Adrenal gland (tissue), 12 donors: Measurements from ENCODE around the gene NDUFA6. TPM values are rescaled to one million over a fixed set of nuclear protein-coding genes. Genes with fewer than 3 reads are reported as not detected.
A peak's percentile ranks its signal among the peaks of the same experiment; 100 is the strongest.
"Not testable (repeated sequence)": the region's sequence is repeated elsewhere in the genome, so short reads cannot be mapped to it uniquely, and the experiment has no call there.

Experiments used
- DNase-seq, 7 donors: peaks; one replicate each; pipeline ENCODE4 v3.0.0-alpha.2; 2019 to 2020
- H3K27ac ChIP-seq, 5 donors: fragments of 200-600 bp; sonication (generic) in 4 of 5; 1 replicate in 3 of 5; 2 replicates in 2 of 5; pipeline versions ENCODE4 v1.5.1 to v1.8.0; 2016 to 2020; ENCODE audit warnings: mild to moderate bottlenecking in 1 of 5
- H3K27me3 ChIP-seq: fragments of 200-600 bp; 2 replicates; pipeline ENCODE4 v1.8.0; 2021
- H3K36me3 ChIP-seq, 2 donors: fragments of 200-600 bp; replicated peaks in 1 of 2; 1 replicate in 1 of 2; 2 replicates in 1 of 2; pipeline versions ENCODE4 v1.5.1 to v1.8.0; 2018 to 2022
- H3K4me1 ChIP-seq, 2 donors: fragments of 200-600 bp; replicated peaks in 1 of 2; 1 replicate in 1 of 2; 2 replicates in 1 of 2; pipeline versions ENCODE4 v1.5.1 to v1.8.0; 2018 to 2021
- H3K4me3 ChIP-seq, 4 donors: fragments of 200-600 bp; sonication (generic) in 3 of 4; one replicate each; pipeline ENCODE4 v1.5.1; 2016 to 2018
- H3K9me3 ChIP-seq, 3 donors: fragments of 200-600 bp; sonication (generic) in 1 of 3; replicated peaks in 1 of 3; 1 replicate in 2 of 3; 2 replicates in 1 of 3; pipeline versions ENCODE4 v1.5.1 to v1.8.0; 2016 to 2021
- POLR2A ChIP-seq, 2 donors: fragments of 450-650 bp; IDR thresholded peaks; one replicate each; pipeline ENCODE4 v1.6.1; 2017; ENCODE audit warnings: antibody characterized with exemption in 2 of 2, mild to moderate bottlenecking in 2 of 2, moderate library complexity in 1 of 2
- WGBS, 4 donors: extraction: QIAGEN DNeasy Blood & Tissue Kit in 2 of 4; methylation state at CpG; one replicate each; pipeline versions ENCODE4 v1.1.5 to v1.1.7; 2013 to 2017; 5-methylcytosine and 5-hydroxymethylcytosine counted together
- intact Hi-C, 2 donors: fragments of 100-400 bp; cut with DNase I; formaldehyde crosslinking; loops; one replicate each; pipeline versions ENCODE4 v1.14.1 to v1.15.0; 2022 to 2023
- polyA plus RNA-seq, 3 donors: library from polyadenylated mRNA; stranded (reverse); fragments of 200-250 nt in 2 of 3; fragments of 350-450 nt in 1 of 3; fragmentation: Illumina TruSeq in 1 of 3; extraction: RNeasy Lipid Tissue Mini Kit (QIAGEN cat#74804) in 1 of 3; gene quantifications; one replicate each; pipeline ENCODE4 v1.2.3, GENCODE V29; 2013 to 2014
- total RNA-seq, 9 donors: library from RNA; depleted of rRNA in 4 of 9; stranded (reverse); fragments of >200 nt in 4 of 9; fragments of 120-200 nt in 1 of 9; fragmentation: NEBNext Ultra II Directional in 1 of 9; extraction: Animal tissue kit (Norgen Biotek cat#: 25700) in 1 of 9; gene quantifications; one replicate each; pipeline versions ENCODE4 v1.1.0 to v1.2.4, GENCODE V29; 2013 to 2023
- TF ChIP-seq, protein P1 (sequence below), 6 experiments: fragments of 450-650 bp in 4 of 6; fragments of 200-600 bp in 2 of 6; sonication (generic) in 1 of 6; IDR thresholded peaks; 1 replicate in 5 of 6; 2 replicates in 1 of 6; pipeline versions ENCODE4 v1.5.1 to v1.8.0; 2016 to 2021; ENCODE audit warnings: antibody characterized with exemption in 6 of 6, mild to moderate bottlenecking in 2 of 6, moderate library complexity in 1 of 6
- donor health status: healthy with polysubstance abuse.
- donor health status: Bipolar disorder and iron deficiency.
- donor health status: DM: yes; HTN: yes; CAD: no.
- donor health status: DM: no; HTN: no; CAD: no.
- donor health status: DM: no; HTN: no; CAD: no.
- donor health status: DM: yes; HTN: yes; CAD: no.

Gene NDUFA6
- total and polyA plus RNA-seq, 12 donors: 57.0 to 372 (median 88.7) TPM

DNA sequence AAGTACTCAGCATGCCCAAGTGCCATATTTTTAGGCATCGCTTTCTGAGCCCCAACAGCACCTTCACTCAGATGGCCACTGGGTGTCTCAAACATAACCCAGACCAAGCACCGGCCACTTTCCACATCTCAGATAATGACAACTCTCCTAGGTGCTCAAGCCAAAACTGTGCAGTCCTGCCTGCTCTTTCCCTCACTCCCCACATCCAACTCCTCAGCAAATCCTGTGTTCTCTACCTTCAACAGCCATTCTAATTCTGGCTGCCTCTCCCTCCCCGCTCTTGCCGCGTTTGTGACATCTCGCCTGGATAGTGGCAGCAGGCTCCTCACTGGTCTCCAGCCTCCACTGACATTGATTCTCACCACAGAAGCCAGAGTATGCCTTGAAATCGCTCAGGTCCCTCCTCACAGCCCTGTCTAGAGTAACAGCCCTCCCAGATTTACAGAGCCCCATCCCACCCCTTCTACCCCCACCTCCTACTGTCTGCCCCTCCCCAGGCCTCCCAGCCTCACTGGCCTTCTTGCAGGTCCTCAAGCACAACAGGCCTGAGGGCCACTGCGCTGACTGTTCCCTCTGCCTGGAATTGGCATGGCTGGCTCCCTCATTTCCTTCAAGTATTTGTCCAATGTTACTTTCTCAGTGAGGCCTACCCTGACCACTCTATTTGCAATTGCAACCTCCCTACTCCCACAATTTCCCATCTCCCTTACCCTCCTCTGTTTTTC, 17.8 kb downstream of the NDUFA6 start:
- Histone ChIP-seq H3K27ac (no peak overlapping the region), H3K27me3 (no peaks in the 10 kb centered on the region), H3K36me3 (peaks cover 0 to under 1% of the 10 kb centered on the region in 2 donors), H3K9me3 (no peaks in the 10 kb centered on the region), H3K4me3 (no peak overlapping the region), H3K4me1 (peaks cover 6 to 29% of the 10 kb centered on the region in 2 donors)
- intact Hi-C loops: loop anchor here in 1 of 2 donors (5.0 kb wide), 1 partner anchor 385 kb away; the partner anchor contains the start of gene SNU13
- TF ChIP-seq, protein P1, sequence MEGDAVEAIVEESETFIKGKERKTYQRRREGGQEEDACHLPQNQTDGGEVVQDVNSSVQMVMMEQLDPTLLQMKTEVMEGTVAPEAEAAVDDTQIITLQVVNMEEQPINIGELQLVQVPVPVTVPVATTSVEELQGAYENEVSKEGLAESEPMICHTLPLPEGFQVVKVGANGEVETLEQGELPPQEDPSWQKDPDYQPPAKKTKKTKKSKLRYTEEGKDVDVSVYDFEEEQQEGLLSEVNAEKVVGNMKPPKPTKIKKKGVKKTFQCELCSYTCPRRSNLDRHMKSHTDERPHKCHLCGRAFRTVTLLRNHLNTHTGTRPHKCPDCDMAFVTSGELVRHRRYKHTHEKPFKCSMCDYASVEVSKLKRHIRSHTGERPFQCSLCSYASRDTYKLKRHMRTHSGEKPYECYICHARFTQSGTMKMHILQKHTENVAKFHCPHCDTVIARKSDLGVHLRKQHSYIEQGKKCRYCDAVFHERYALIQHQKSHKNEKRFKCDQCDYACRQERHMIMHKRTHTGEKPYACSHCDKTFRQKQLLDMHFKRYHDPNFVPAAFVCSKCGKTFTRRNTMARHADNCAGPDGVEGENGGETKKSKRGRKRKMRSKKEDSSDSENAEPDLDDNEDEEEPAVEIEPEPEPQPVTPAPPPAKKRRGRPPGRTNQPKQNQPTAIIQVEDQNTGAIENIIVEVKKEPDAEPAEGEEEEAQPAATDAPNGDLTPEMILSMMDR (IDR thresholded peaks at IDR 0.05): no peak
- no peak for TF ChIP-seq POLR2A (IDR thresholded peaks at IDR 0.05)
- DNase-seq: peak in 2 of 7 donors; percentile 19 to 58
- WGBS, 4 donors: 84 to 94% (median 85%) methylated on average over 8 of the region's 8 CpGs

GRCh38 chr22:42071508-42071907, 19.1 kb downstream of the NDUFA6 start:
- peak overlapping the region in 4 of 5 donors; percentile 58 to 95 (median 87) for H3K27ac ChIP-seq

GRCh38 chr22:42070517-42071422, 19.8 kb downstream of the NDUFA6 start, which contains the start of gene NAGA:
Gene NAGA (minus strand): TSS chr22:42070812. CDS start chr22:42070297, 515 bp downstream.
- Histone ChIP-seq H3K36me3 (peaks cover 0 to 19% of the 10 kb centered on the region in 2 donors), H3K27ac (peak within 1 kb of the TSS; percentile 58 to 95 (median 83)), H3K4me1 (peaks cover 6 to 29% of the 10 kb centered on the region in 2 donors), H3K9me3 (no peaks in the 10 kb centered on the region), H3K4me3 (peak within 1 kb of the TSS in 3 of 4 donors; percentile 27 to 77 (median 66)), H3K27me3 (no peaks in the 10 kb centered on the region)
- intact Hi-C loops: loop anchor here in 1 of 2 donors (5.0 kb wide), 1 partner anchor 383 kb away; the partner anchor contains the start of gene SNU13
- peak; percentile 93 to 98 (median 97) for DNase-seq
- 0 to 1% (median 0%) methylated on average over 7 to 56 of the region's 56 CpGs for WGBS, 4 donors
- TF ChIP-seq POLR2A (IDR thresholded peaks at IDR 0.05): peak; percentile 44 to 92
- TF ChIP-seq, protein P1 (IDR thresholded peaks at IDR 0.05): no peak

More at GRCh38 chr22:42071508-42071907, 19.1 kb downstream of the NDUFA6 start:
- intact Hi-C loops: loop anchor here in 1 of 2 donors (5.0 kb wide), 1 partner anchor 384 kb away; the partner anchor contains the start of gene SNU13
- peak overlapping the region in 1 of 4 donors; percentile 77 for H3K4me3 ChIP-seq
- H3K4me1 ChIP-seq: peaks cover 6 to 29% of the 10 kb centered on the region in 2 donors
- H3K9me3 ChIP-seq, H3K27me3 ChIP-seq: not testable (repeated sequence)
- H3K36me3 ChIP-seq: peaks cover 0 to 13% of the 10 kb centered on the region in 2 donors
- peak in 2 of 7 donors; percentile 16 to 43 for DNase-seq
- 68 to 76% (median 70%) methylated on average over 7 of the region's 7 CpGs for WGBS, 4 donors

DNA sequence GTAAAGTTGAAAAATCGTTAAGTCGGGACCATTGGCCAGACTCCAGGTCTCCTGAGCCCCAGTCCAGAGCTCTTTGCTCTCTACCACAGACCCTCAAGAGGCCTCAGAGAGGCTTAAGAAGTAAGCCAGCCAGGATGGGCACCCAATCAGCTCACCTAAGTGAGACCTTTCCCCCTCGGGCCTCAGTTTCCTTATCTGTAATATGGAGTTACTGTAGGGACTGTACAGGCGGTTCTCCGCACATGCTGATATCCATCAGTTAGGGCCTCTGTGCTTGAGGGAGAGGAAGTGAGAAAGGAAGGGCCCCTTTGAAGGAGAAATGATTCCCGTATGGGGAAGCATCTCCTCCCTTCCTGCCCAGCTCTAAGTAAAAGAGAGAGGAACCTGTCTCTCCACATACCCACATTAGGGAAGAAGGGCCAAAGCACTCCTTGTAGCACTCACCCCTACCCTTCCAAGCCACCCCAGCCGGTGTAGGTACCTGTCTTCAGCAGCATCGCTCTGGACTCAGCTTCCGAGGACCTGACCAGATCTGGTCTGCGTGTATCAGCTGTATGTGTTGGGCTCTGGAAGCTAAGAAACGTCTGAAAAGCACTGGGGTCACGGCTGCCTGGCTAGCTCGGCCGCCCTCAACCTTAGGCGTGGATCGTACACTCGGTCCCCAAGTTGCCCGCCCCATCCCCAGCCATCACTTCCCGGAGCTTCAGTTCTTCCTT, 20.6 kb downstream of the NDUFA6 start:
- peak in 2 of 7 donors; percentile 27 to 48 for DNase-seq
- 19 to 53% (median 24%) methylated on average over 6 to 19 of the region's 19 CpGs for WGBS, 4 donors

More for the DNA sequence above, 20.6 kb downstream of the NDUFA6 start:
- TF ChIP-seq, protein P1 (IDR thresholded peaks at IDR 0.05): no peak
- TF ChIP-seq POLR2A (IDR thresholded peaks at IDR 0.05): no peak
- Histone ChIP-seq H3K27me3 (no peaks in the 10 kb centered on the region), H3K27ac (peak overlapping the region; percentile 58 to 95 (median 83)), H3K9me3 (no peaks in the 10 kb centered on the region), H3K4me1 (peaks cover 6 to 29% of the 10 kb centered on the region in 2 donors), H3K36me3 (peaks cover 0 to 27% of the 10 kb centered on the region in 2 donors), H3K4me3 (peak overlapping the region in 3 of 4 donors; percentile 27 to 77 (median 66))
- intact Hi-C loops: loop anchor here in 1 of 2 donors (5.0 kb wide), 1 partner anchor 383 kb away; the partner anchor contains the start of gene SNU13
